Stimulated activated CD4-positive, alpha-beta T cell treated with anti-CD3 and anti-CD28 coated beads, TNF-alpha, amount 100 ng/mL, for 1 hour (primary cell): ENCODE results near the gene PROX1.

Source experiments
- DNase-seq, 3 donors: peaks; one replicate each; pipeline ENCODE4 v3.0.0-alpha.2; 2020; ENCODE audit warnings: low read depth in 3 of 3, low spot score in 1 of 3

Gene PROX1

GRCh38 chr1:213979751-213980586 is 7.8 kb upstream of the PROX1 start:
- DNase-seq = no peak

GRCh38 chr1:213980906-213981305 is 6.9 kb upstream of the PROX1 start:
- DNase-seq = no peak

GRCh38 chr1:213982289-213982671 is 5.5 kb upstream of the PROX1 start:
- DNase-seq = no peak

GRCh38 chr1:213982672-213983492 is 4.9 kb upstream of the PROX1 start:
- DNase-seq = no peak

GRCh38 chr1:213983493-213984386 is 4.0 kb upstream of the PROX1 start:
- DNase-seq = no peak

- no peak for DNase-seq
Observed at GRCh38 chr1:213984387-213985208, 3.2 kb upstream of the PROX1 start.

- no peak for DNase-seq
Observed at GRCh38 chr1:213985209-213986019, 2.4 kb upstream of the PROX1 start.

GRCh38 chr1:213986020-213986924 is 1.5 kb upstream of the PROX1 start:
- DNase-seq = no peak

GRCh38 chr1:213986925-213987250 is 885 bp upstream of the PROX1 start:
- no peak for DNase-seq

GRCh38 chr1:213987422-213987926 is 299 bp upstream of the PROX1 start:
- no peak for DNase-seq

- no peak for DNase-seq
Observed at GRCh38 chr1:213988507-213989001, 781 bp downstream of the PROX1 start.

- no peak for DNase-seq
Observed at GRCh38 chr1:213989002-213989855, 1.5 kb downstream of the PROX1 start.

GRCh38 chr1:213993929-213994328 is 6.2 kb downstream of the PROX1 start:
- no peak for DNase-seq

GRCh38 chr1:213994888-213995287 is 7.1 kb downstream of the PROX1 start:
- DNase-seq = no peak

GRCh38 chr1:213995603-213996002 is 7.8 kb downstream of the PROX1 start:
- no peak for DNase-seq

- no peak for DNase-seq
Observed at GRCh38 chr1:213996320-213997037, 8.7 kb downstream of the PROX1 start.
